ENCODE results near the gene GNL1. TPM values are rescaled to one million over a fixed set of nuclear protein-coding genes. Genes with fewer than 3 reads are reported as not detected.

The GNL1 gene
- total and polyA plus RNA-seq, 10 of the 15 experiments (the other 5 are each of a cell fraction or from before 2014, with no cell fraction given): 0.18 to 64.5 (median 45.5) TPM

DNA sequence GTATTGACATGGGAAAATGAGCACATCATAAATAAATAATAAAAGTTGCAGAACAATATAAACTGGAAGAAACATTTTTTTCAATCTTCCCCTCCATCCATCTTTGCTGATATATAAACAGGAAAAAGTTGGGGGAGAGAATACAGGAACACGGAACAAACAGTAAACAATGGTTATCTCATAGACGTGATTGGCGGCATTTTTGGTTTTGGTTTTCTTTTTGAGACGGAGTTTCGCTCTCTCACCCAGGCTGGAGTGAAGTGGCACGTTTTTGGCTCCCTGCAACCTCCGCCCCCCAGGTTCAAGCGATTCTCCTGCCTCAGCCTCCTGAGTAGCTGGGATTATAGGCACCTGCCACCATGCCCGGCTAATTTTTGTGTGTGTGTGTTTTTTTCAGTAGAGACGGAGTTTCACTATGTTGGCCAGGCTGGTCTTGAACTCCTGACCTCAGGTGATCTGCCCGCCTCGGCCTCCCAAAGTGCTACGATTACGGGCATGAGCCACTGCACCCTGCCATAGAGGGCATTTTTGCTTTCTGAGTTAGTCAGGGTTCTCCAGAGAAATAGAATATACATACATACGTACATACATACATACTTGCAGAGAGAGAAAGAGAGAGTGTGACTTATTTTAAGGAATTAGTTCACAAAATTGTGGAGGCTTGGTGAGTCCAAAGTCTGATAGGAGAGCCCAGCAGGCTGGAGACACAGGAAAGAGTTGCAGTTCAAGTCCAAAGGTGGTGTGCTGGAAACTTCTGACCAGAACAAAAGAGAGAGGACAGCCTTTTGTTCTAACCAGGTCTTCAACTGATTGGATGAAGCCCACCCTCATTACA, 22.6 kb downstream of the GNL1 start (continued):
- no peak for TF ChIP-seq YBX1 (IDR thresholded peaks at IDR 0.05)
- peak; percentile 75 to 94 for TF ChIP-seq BHLHE40 (IDR thresholded peaks at IDR 0.05; ENCODE audit: borderline replicate concordance in 1 of 2, low read depth in 2 of 2, low read length in 1 of 2)
- no peak for TF ChIP-seq TCF3 (IDR thresholded peaks at IDR 0.05; ENCODE audit: borderline replicate concordance, insufficient read depth, low read depth, low read length)
- TF ChIP-seq TCF12 (IDR thresholded peaks at IDR 0.05; ENCODE audit: low read depth, low read length): no peak
- TF ChIP-seq NBN (IDR thresholded peaks at IDR 0.05): 0 out of 2 replicates have a peak, but pooled peaks have one; percentile 45
- no peak for TF ChIP-seq BACH1 (IDR thresholded peaks at IDR 0.05; ENCODE audit: borderline replicate concordance)
- no peak for TF ChIP-seq YY1 (IDR thresholded peaks at IDR 0.05; ENCODE audit: low read depth, low read length)
- TF ChIP-seq FOS (IDR thresholded peaks at IDR 0.05; ENCODE audit: borderline replicate concordance, extremely low read depth, insufficient read length): no peak
- TF ChIP-seq, protein P1, sequence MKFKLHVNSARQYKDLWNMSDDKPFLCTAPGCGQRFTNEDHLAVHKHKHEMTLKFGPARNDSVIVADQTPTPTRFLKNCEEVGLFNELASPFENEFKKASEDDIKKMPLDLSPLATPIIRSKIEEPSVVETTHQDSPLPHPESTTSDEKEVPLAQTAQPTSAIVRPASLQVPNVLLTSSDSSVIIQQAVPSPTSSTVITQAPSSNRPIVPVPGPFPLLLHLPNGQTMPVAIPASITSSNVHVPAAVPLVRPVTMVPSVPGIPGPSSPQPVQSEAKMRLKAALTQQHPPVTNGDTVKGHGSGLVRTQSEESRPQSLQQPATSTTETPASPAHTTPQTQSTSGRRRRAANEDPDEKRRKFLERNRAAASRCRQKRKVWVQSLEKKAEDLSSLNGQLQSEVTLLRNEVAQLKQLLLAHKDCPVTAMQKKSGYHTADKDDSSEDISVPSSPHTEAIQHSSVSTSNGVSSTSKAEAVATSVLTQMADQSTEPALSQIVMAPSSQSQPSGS (IDR thresholded peaks at IDR 0.05; ENCODE audit: low read length): no peak
- TF ChIP-seq RBBP5 (conservative IDR thresholded peaks at IDR 0.05): no peak
- no peak for TF ChIP-seq GATAD2B (conservative IDR thresholded peaks at IDR 0.05; ENCODE audit: low read depth)
- no peak for TF ChIP-seq RAD21 (IDR thresholded peaks at IDR 0.05; ENCODE audit: insufficient read depth, low read depth, low read length)
- TF ChIP-seq NR2F1 (conservative IDR thresholded peaks at IDR 0.05): peak; percentile 43; the same call in 1 of the 2 replicates
- TF ChIP-seq ZNF384 (IDR thresholded peaks at IDR 0.05; ENCODE audit: borderline replicate concordance, low read depth, low read length): no peak
- TF ChIP-seq PAX5 (IDR thresholded peaks at IDR 0.05; ENCODE audit: borderline replicate concordance, low read depth, low read length): no peak
- TF ChIP-seq TCF7 (IDR thresholded peaks at IDR 0.05; ENCODE audit: borderline replicate concordance): no peak
- no peak for TF ChIP-seq ZBED1 (IDR thresholded peaks at IDR 0.05; ENCODE audit: borderline replicate concordance)
- peak; percentile 68; the same call in 1 of the 2 replicates for TF ChIP-seq FOXK2 (IDR thresholded peaks at IDR 0.05)
- no peak for TF ChIP-seq MXI1 (IDR thresholded peaks at IDR 0.05; ENCODE audit: low read depth, low read length)
- TF ChIP-seq NFXL1 (IDR thresholded peaks at IDR 0.05; ENCODE audit: borderline replicate concordance): no peak
- no peak for TF ChIP-seq SUPT20H (IDR thresholded peaks at IDR 0.05; ENCODE audit: borderline replicate concordance, control insufficient read depth, low read depth, low read length)
- TF ChIP-seq, protein P2, sequence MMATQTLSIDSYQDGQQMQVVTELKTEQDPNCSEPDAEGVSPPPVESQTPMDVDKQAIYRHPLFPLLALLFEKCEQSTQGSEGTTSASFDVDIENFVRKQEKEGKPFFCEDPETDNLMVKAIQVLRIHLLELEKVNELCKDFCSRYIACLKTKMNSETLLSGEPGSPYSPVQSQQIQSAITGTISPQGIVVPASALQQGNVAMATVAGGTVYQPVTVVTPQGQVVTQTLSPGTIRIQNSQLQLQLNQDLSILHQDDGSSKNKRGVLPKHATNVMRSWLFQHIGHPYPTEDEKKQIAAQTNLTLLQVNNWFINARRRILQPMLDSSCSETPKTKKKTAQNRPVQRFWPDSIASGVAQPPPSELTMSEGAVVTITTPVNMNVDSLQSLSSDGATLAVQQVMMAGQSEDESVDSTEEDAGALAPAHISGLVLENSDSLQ (IDR thresholded peaks at IDR 0.05): peak; percentile 87
- TF ChIP-seq, protein P3, sequence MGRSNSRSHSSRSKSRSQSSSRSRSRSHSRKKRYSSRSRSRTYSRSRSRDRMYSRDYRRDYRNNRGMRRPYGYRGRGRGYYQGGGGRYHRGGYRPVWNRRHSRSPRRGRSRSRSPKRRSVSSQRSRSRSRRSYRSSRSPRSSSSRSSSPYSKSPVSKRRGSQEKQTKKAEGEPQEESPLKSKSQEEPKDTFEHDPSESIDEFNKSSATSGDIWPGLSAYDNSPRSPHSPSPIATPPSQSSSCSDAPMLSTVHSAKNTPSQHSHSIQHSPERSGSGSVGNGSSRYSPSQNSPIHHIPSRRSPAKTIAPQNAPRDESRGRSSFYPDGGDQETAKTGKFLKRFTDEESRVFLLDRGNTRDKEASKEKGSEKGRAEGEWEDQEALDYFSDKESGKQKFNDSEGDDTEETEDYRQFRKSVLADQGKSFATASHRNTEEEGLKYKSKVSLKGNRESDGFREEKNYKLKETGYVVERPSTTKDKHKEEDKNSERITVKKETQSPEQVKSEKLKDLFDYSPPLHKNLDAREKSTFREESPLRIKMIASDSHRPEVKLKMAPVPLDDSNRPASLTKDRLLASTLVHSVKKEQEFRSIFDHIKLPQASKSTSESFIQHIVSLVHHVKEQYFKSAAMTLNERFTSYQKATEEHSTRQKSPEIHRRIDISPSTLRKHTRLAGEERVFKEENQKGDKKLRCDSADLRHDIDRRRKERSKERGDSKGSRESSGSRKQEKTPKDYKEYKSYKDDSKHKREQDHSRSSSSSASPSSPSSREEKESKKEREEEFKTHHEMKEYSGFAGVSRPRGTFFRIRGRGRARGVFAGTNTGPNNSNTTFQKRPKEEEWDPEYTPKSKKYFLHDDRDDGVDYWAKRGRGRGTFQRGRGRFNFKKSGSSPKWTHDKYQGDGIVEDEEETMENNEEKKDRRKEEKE (IDR thresholded peaks at IDR 0.05): no peak
- TF ChIP-seq FOXM1 (IDR thresholded peaks at IDR 0.05; ENCODE audit: low read depth, low read length): no peak
- TF ChIP-seq, protein P4, sequence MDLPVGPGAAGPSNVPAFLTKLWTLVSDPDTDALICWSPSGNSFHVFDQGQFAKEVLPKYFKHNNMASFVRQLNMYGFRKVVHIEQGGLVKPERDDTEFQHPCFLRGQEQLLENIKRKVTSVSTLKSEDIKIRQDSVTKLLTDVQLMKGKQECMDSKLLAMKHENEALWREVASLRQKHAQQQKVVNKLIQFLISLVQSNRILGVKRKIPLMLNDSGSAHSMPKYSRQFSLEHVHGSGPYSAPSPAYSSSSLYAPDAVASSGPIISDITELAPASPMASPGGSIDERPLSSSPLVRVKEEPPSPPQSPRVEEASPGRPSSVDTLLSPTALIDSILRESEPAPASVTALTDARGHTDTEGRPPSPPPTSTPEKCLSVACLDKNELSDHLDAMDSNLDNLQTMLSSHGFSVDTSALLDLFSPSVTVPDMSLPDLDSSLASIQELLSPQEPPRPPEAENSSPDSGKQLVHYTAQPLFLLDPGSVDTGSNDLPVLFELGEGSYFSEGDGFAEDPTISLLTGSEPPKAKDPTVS (IDR thresholded peaks at IDR 0.05; ENCODE audit: low read depth, low read length): no peak

All from GM12878 (cell line).